ENCODE measurements around the gene JAZF1. TPM values are rescaled to one million over a fixed set of nuclear protein-coding genes. Genes with fewer than 3 reads are reported as not detected.

The JAZF1 gene
- total RNA-seq, 2 experiments from 2014 or later, result 5.2 to 7.6 TPM

GRCh38 chr7:28078036-28078901 is 102.3 kb downstream of the JAZF1 start:
- Mint-ChIP-seq H3K4me3 (no peak overlapping the region), H3K4me1 (no peaks in the 10 kb centered on the region), H3K9me3 (no peaks in the 10 kb centered on the region), H3K36me3 (ENCODE audit: low read depth) (no peaks in the 10 kb centered on the region), H3K27ac (no peak overlapping the region), H3K27me3 (peaks cover 2% of the 10 kb centered on the region)
- POLR2A ChIA-PET, result no interaction called here
- peak; percentile 55 for DNase-seq
- CTCF ChIA-PET, result interaction anchor here (1.0 to 1.6 kb wide), 3 partner anchors 15 to 54 kb away, joined by 3 read pairs; no protein-coding TSS in a partner anchor

GRCh38 chr7:28077616-28078015 is 103.0 kb downstream of the JAZF1 start:
- ChIA-PET POLR2A (no interaction called here), CTCF (interaction anchor here (0.7 to 1.6 kb wide), 4 partner anchors 11 to 53 kb away, joined by 3 to 4 read pairs (median 3); no protein-coding TSS in a partner anchor)
- Mint-ChIP-seq H3K27me3 (peaks cover 2% of the 10 kb centered on the region), H3K4me1 (no peaks in the 10 kb centered on the region), H3K27ac (no peak overlapping the region), H3K4me3 (no peak overlapping the region), H3K36me3 (ENCODE audit: low read depth) (no peaks in the 10 kb centered on the region), H3K9me3 (no peaks in the 10 kb centered on the region)
- no peak for DNase-seq

DNA sequence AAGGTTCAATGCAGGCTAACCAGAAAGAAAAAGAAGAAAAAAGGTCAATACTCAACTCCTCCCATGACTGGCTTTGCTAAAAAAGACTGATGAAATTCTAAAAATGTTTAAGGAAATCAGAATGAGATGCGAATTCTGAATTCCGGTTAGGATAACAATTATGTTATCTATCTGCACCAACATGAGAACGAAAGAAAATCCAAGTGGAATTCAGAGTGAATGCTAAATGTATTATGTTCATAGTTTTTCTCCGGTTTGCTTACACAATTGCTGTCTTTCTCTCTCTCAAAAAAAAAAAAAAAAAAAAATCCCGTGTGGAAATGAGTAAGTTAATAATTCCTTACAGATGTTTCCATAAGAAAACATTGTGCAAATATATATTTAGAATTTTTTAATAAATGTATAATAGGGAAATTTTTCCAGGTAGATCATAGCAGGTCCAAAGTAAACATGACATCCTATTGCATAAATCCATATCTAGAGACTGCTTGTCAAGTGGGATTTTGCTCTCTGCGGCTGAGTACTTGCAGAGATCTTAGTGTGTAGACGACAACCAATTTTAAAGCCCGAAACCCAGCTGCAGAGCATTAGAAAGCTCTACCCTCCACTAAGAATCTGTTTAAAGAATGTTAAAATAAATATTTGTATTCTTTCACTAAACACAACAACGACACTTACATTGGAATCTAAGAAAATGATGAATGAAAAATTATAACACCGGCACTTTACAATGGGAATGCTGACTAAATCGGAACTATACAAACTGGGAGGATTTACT is 104.0 kb downstream of the JAZF1 start:
- ChIA-PET POLR2A (no interaction called here), CTCF (interaction anchor here (0.7 kb wide), 1 partner anchor 10 kb away, joined by 4 read pairs; no protein-coding TSS in a partner anchor)
- no peak for DNase-seq
- no peaks in the 10 kb centered on the region for H3K4me1 Mint-ChIP-seq
- H3K36me3 Mint-ChIP-seq (ENCODE audit: low read depth), result no peaks in the 10 kb centered on the region
- no peak overlapping the region for H3K4me3 Mint-ChIP-seq
- no peak overlapping the region for H3K27ac Mint-ChIP-seq
- H3K9me3 Mint-ChIP-seq, result no peaks in the 10 kb centered on the region
- peaks cover 2% of the 10 kb centered on the region for H3K27me3 Mint-ChIP-seq

- H3K27me3 Mint-ChIP-seq, result peaks cover 2% of the 10 kb centered on the region
- DNase-seq, result no peak
- H3K27ac Mint-ChIP-seq, result no peak overlapping the region
- no peak overlapping the region for H3K4me3 Mint-ChIP-seq
- H3K4me1 Mint-ChIP-seq, result no peaks in the 10 kb centered on the region
- ChIA-PET POLR2A (no interaction called here), CTCF (no interaction called here)
- H3K9me3 Mint-ChIP-seq, result no peaks in the 10 kb centered on the region
- no peaks in the 10 kb centered on the region for H3K36me3 Mint-ChIP-seq (ENCODE audit: low read depth)
Measured at GRCh38 chr7:28075674-28076358, 104.8 kb downstream of the JAZF1 start.

DNA sequence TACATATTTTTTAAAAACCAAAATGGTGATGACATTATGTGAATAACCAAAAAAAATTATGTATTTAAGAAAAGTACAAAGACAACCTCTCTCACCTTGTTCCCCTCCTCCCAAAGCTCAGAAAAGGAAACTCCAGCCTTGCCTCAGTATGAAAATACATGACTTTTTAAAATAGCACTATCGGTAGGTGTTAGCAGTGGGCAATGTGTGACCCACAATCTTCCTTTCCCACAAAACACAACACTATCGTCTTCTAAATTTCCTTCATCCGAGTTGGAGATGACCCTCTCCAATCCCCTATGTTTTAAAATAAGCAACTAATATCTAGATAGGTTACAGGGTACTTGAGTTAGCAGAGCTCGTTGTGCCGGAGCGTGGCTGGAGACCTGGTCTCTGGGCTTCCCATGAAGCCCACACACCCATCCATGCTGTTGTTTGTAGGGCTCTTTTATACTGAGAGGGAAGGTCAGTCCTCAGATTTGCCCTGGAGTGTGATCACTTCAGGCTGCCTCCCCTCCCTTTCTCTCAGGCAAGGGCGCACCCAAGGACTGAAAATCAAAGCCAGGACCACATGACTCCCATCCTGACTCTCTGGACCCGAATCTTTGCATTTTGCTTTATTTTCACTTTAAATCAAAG is 107.6 kb downstream of the JAZF1 start:
- H3K27me3 Mint-ChIP-seq, result peaks cover 2% of the 10 kb centered on the region
- ChIA-PET CTCF (no interaction called here), POLR2A (no interaction called here)
- no peaks in the 10 kb centered on the region for H3K9me3 Mint-ChIP-seq
- H3K4me1 Mint-ChIP-seq, result no peaks in the 10 kb centered on the region
- H3K27ac Mint-ChIP-seq, result no peak overlapping the region
- no peak for DNase-seq
- H3K4me3 Mint-ChIP-seq, result no peak overlapping the region
- H3K36me3 Mint-ChIP-seq (ENCODE audit: low read depth), result no peaks in the 10 kb centered on the region

DNA sequence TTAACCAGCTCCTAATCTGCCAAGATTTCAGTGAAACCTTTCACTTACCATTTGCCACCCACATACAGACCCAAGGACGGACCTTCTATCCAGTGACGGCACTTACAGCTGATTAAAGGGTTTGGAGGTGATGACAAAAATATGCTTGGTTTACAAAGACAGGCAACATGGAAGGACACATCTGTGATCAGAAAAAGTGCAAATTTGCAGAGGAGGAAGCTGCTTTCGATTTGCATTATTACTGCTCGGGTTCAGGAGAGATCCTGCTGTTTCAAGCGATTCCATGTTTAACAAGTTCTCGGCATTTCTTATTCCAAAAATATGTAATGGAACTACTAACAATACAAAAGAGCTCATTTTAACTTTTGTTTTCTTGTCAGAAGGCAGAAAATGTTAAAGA is 109.0 kb downstream of the JAZF1 start:
- no peak for DNase-seq
- H3K36me3 Mint-ChIP-seq (ENCODE audit: low read depth), result no peaks in the 10 kb centered on the region
- ChIA-PET POLR2A (no interaction called here), CTCF (interaction anchor here (0.9 to 1.0 kb wide), 2 partner anchors 9 to 11 kb away, joined by 3 read pairs; no protein-coding TSS in a partner anchor)
- peaks cover 2% of the 10 kb centered on the region for H3K27me3 Mint-ChIP-seq
- no peaks in the 10 kb centered on the region for H3K9me3 Mint-ChIP-seq
- H3K27ac Mint-ChIP-seq, result no peak overlapping the region
- H3K4me3 Mint-ChIP-seq, result no peak overlapping the region
- no peaks in the 10 kb centered on the region for H3K4me1 Mint-ChIP-seq

GRCh38 chr7:28070297-28071055 is 110.1 kb downstream of the JAZF1 start:
- H3K27ac Mint-ChIP-seq, result no peak overlapping the region
- no peak for DNase-seq
- ChIA-PET CTCF (interaction anchor here (1.1 kb wide), 1 partner anchor 59 kb away, joined by 3 read pairs; no protein-coding TSS in a partner anchor), POLR2A (no interaction called here)
- no peak overlapping the region for H3K4me3 Mint-ChIP-seq
- peaks cover 2% of the 10 kb centered on the region for H3K27me3 Mint-ChIP-seq
- H3K36me3 Mint-ChIP-seq (ENCODE audit: low read depth), result no peaks in the 10 kb centered on the region
- H3K9me3 Mint-ChIP-seq, result no peaks in the 10 kb centered on the region
- no peaks in the 10 kb centered on the region for H3K4me1 Mint-ChIP-seq

DNA sequence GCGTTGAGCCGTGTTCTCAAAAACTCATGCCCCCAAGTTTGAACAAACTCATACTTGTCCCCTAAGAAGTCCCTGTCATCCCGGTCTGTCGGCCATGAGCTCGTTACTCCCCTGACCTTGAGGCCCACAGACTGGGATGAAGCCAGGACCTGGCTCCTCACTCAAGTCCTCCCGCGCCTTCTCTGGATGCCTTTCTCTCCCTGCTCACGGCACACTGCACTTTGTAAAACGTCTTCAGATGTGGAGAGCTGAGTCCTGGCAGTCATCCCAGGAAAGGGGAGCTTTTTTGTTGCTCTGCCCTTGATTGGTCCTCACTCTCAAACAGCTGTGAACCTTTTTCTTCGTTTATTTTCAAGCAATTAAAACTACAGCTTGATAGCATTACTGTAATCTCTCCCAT is 110.8 kb downstream of the JAZF1 start:
- DNase-seq, result no peak
- H3K4me3 Mint-ChIP-seq, result no peak overlapping the region
- H3K9me3 Mint-ChIP-seq, result no peaks in the 10 kb centered on the region
- ChIA-PET POLR2A (no interaction called here), CTCF (no interaction called here)
- no peaks in the 10 kb centered on the region for H3K36me3 Mint-ChIP-seq (ENCODE audit: low read depth)
- H3K27ac Mint-ChIP-seq, result no peak overlapping the region
- H3K27me3 Mint-ChIP-seq, result peaks cover 2% of the 10 kb centered on the region
- H3K4me1 Mint-ChIP-seq, result no peaks in the 10 kb centered on the region

DNA sequence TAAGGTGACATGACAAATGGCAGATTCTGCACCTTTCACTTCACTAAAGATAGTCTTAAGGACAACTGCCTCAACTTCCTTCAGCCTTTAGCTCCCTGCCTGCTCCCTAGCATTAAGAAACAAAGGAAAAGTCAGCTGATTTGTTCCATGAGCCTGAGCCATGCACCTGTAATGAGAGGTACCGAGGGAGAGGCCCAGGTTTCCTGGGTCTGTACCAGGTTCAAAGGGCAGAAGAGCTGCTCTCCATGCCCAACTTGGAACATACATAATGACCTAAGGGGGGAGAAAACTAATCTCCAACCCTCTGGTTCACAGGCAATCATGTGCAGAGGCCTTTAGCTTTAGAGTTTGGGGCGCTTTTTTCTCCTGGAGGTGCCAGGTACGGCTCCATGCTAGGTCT is 111.2 kb downstream of the JAZF1 start:
- H3K4me3 Mint-ChIP-seq, result no peak overlapping the region
- H3K36me3 Mint-ChIP-seq (ENCODE audit: low read depth), result no peaks in the 10 kb centered on the region
- CTCF ChIA-PET, result no interaction called here
- peaks cover 2% of the 10 kb centered on the region for H3K27me3 Mint-ChIP-seq
- POLR2A ChIA-PET, result no interaction called here
- DNase-seq, result no peak
- no peaks in the 10 kb centered on the region for H3K4me1 Mint-ChIP-seq
- no peaks in the 10 kb centered on the region for H3K9me3 Mint-ChIP-seq
- no peak overlapping the region for H3K27ac Mint-ChIP-seq

DNA sequence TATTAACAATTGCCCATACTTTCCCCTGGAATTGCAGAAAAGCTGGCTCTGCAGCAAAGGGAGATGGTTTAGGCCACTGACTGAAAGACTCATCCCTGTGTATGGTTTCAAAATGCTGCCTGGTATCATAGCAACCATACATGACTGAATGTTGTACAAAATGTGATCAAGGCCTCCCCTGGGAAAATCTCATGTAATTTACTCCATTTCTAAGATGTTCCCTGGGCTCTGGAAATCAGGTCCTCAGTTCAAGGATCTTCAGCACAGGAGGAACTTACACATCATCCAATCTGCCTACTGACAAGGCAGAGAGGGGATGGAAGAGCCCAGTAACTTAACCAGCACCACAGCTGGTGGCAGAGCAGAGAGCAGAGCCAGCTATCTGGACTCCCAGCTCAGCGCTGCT is 111.8 kb downstream of the JAZF1 start:
- Mint-ChIP-seq H3K27ac (no peak overlapping the region), H3K4me3 (no peak overlapping the region), H3K4me1 (no peaks in the 10 kb centered on the region), H3K36me3 (ENCODE audit: low read depth) (no peaks in the 10 kb centered on the region), H3K27me3 (peaks cover 2% of the 10 kb centered on the region), H3K9me3 (no peaks in the 10 kb centered on the region)
- DNase-seq, result no peak
- POLR2A ChIA-PET, result no interaction called here
- CTCF ChIA-PET, result no interaction called here

GRCh38 chr7:28067171-28067570 is 113.4 kb downstream of the JAZF1 start:
- no peaks in the 10 kb centered on the region for H3K36me3 Mint-ChIP-seq (ENCODE audit: low read depth)
- H3K27me3 Mint-ChIP-seq, result peaks cover 2% of the 10 kb centered on the region
- H3K27ac Mint-ChIP-seq, result no peak overlapping the region
- DNase-seq, result no peak
- ChIA-PET CTCF (interaction anchor here (0.9 kb wide), 1 partner anchor 10 kb away, joined by 4 read pairs; no protein-coding TSS in a partner anchor), POLR2A (no interaction called here)
- H3K4me3 Mint-ChIP-seq, result no peak overlapping the region
- H3K4me1 Mint-ChIP-seq, result peaks cover 3% of the 10 kb centered on the region
- H3K9me3 Mint-ChIP-seq, result no peaks in the 10 kb centered on the region

- H3K4me3 Mint-ChIP-seq, result no peak overlapping the region
- POLR2A ChIA-PET, result interaction anchor here (0.5 kb wide), 1 partner anchor 507 kb away, joined by 3 read pairs; no protein-coding TSS in a partner anchor
- DNase-seq, result no peak
Measured at GRCh38 chr7:28065721-28066285, 114.8 kb downstream of the JAZF1 start.

More at GRCh38 chr7:28065721-28066285, 114.8 kb downstream of the JAZF1 start:
- H3K4me1 Mint-ChIP-seq, result peaks cover 3% of the 10 kb centered on the region
- no peaks in the 10 kb centered on the region for H3K36me3 Mint-ChIP-seq (ENCODE audit: low read depth)
- H3K27ac Mint-ChIP-seq, result no peak overlapping the region
- CTCF ChIA-PET, result interaction anchor here (0.6 kb wide), 1 partner anchor 105 kb away, joined by 3 read pairs; no protein-coding TSS in a partner anchor
- no peaks in the 10 kb centered on the region for H3K9me3 Mint-ChIP-seq
- peaks cover 2% of the 10 kb centered on the region for H3K27me3 Mint-ChIP-seq

All from activated CD4-positive, alpha-beta T cell treated with anti-CD3 and anti-CD28 coated beads, Interleukin-2, amount 10 ng/mL, durations not matched to agents 7 days and 5 days (primary cell).